A673 (cell line): ENCODE data around the gene CHD5.

Experiments
- EZH2 ChIP-seq: fragments of 200-600 bp; sonication (generic); IDR thresholded peaks from 2 replicates; pipeline ENCODE4 v1.6.1; 2017; ENCODE audit warnings: borderline replicate concordance, low read depth, mild to moderate bottlenecking, mixed read lengths, antibody characterized with exemption, low read length; ENCODE audit not compliant: poor library complexity, severe bottlenecking
- TF ChIP-seq, protein P1 (sequence below): fragments of 300-800, 200-600 bp; sonication (generic); conservative IDR thresholded peaks from 2 replicates; pipeline ENCODE4 v1.5.1; 2017; ENCODE audit warnings: low read depth, mild to moderate bottlenecking, antibody characterized with exemption, low read length, moderate library complexity, mixed read lengths

DNA sequence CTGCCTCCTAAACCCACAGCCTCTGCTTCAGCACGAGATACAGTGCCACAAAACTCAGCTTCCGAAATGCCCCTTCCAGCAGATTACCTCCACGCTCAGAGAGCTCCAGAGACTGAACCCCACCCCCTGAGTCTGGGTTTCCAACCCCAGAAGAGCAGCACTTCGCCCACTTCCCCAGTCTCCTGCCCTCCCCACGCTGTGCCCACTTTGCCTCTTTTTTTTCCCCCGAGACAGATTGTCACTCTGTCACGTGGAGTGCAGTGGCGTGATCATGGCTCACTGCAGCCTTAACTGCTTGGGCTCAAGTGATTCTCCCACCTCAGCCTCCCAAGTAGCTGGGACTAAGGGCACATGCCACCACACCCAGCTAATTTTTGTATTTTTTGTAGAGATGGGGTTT lies 45.5 kb upstream of the CHD5 start:
- TF ChIP-seq, protein P1, sequence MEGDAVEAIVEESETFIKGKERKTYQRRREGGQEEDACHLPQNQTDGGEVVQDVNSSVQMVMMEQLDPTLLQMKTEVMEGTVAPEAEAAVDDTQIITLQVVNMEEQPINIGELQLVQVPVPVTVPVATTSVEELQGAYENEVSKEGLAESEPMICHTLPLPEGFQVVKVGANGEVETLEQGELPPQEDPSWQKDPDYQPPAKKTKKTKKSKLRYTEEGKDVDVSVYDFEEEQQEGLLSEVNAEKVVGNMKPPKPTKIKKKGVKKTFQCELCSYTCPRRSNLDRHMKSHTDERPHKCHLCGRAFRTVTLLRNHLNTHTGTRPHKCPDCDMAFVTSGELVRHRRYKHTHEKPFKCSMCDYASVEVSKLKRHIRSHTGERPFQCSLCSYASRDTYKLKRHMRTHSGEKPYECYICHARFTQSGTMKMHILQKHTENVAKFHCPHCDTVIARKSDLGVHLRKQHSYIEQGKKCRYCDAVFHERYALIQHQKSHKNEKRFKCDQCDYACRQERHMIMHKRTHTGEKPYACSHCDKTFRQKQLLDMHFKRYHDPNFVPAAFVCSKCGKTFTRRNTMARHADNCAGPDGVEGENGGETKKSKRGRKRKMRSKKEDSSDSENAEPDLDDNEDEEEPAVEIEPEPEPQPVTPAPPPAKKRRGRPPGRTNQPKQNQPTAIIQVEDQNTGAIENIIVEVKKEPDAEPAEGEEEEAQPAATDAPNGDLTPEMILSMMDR = no peak
- TF ChIP-seq EZH2 = no peak
